ENCODE measurements around the gene VWA2. TPM values are rescaled to one million over a fixed set of nuclear protein-coding genes. Genes with fewer than 3 reads are reported as not detected.

VWA2 gene
- total and polyA plus RNA-seq, 12 donors, result 0.01 to 0.09 TPM; not detected in 10

DNA sequence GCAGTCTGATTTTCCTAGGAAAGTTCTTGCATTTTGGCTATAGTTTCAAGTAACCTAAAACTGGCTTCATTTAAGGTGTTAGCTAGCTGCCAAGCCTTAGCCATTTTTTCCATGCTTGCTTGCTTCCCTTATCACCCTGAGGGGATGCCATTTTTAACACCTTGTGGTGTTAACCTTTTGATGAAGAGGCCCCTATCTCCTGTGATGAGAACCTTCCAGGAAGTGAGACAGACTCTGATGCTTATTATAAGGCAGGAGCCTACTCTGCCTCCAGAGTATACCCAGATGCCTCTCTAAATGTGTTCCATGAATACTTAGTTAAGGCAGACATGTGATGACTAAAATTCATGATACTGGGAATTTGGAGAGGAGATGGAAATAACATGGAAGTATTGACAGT is 4.9 kb upstream of the VWA2 start:
- peak in 4 of 8 donors; percentile 45 to 96 (median 82) for ATAC-seq
- no peak for DNase-seq
- TF ChIP-seq, protein P1, sequence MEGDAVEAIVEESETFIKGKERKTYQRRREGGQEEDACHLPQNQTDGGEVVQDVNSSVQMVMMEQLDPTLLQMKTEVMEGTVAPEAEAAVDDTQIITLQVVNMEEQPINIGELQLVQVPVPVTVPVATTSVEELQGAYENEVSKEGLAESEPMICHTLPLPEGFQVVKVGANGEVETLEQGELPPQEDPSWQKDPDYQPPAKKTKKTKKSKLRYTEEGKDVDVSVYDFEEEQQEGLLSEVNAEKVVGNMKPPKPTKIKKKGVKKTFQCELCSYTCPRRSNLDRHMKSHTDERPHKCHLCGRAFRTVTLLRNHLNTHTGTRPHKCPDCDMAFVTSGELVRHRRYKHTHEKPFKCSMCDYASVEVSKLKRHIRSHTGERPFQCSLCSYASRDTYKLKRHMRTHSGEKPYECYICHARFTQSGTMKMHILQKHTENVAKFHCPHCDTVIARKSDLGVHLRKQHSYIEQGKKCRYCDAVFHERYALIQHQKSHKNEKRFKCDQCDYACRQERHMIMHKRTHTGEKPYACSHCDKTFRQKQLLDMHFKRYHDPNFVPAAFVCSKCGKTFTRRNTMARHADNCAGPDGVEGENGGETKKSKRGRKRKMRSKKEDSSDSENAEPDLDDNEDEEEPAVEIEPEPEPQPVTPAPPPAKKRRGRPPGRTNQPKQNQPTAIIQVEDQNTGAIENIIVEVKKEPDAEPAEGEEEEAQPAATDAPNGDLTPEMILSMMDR (IDR thresholded peaks at IDR 0.05), result no peak
- Histone ChIP-seq H3K36me3 (no peaks in the 10 kb centered on the region), H3K27me3 (peaks cover under 1 to 59% (median 34%) of the 10 kb centered on the region in 7 donors), H3K27ac (no peak overlapping the region), H3K4me3 (no peak overlapping the region), H3K9me3 (no peaks in the 10 kb centered on the region), H3K4me1 (peaks cover 0 to 10% (median 6%) of the 10 kb centered on the region in 9 donors)
- intact Hi-C loops (cut with DNase I), result no loop called here

DNA sequence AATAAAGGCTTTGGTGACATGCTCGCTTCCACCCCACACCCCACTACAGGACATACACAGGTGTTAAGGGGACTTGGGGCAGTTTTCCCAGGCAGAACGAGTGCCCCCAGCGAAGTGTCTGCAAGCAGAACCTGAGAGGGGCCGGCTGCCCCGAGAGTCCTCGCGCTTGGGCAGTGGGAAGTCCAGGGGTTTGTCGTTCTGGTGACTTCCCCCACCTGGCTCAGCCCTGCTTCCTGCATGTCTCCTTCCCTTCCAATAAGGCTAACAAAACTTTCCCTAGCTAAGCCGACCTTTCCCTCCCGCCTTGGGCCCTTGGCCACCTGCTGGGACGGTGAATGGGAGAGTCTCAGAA is 916 bp downstream of the VWA2 start:
- Histone ChIP-seq H3K27me3 (peaks cover 7 to 93% (median 70%) of the 10 kb centered on the region in 7 donors), H3K4me3 (no peak overlapping the region), H3K9me3 (no peaks in the 10 kb centered on the region), H3K27ac (no peak overlapping the region), H3K36me3 (no peaks in the 10 kb centered on the region), H3K4me1 (peaks cover 0 to 16% (median 11%) of the 10 kb centered on the region in 9 donors)
- TF ChIP-seq, protein P1 (IDR thresholded peaks at IDR 0.05), result no peak
- ATAC-seq, result peak in 1 of 8 donors; percentile 15
- intact Hi-C loops (cut with DNase I), result no loop called here
- DNase-seq, result no peak
- WGBS, 2 donors, result 60 to 70% methylated on average over 11 of the region's 11 CpGs

DNA sequence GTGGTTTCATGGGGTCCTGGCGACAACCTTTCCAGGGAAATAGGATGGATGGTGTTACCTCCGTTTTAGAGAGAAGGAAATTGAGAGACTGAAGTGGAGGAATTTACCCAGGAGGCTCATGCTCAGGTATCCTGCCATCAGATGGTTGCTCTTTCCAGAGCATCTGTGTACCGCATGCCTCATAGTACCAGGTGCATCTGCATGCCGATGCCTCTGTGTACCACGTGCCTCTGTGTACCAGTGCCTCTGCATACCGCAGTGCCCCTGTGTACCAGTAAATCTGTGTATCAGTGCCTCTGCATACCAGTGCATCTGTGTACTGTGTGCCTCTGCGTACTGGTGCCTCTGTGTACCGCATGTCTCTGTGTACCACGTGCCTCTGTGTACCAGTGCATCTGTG is 3.2 kb downstream of the VWA2 start:
- TF ChIP-seq, protein P1 (IDR thresholded peaks at IDR 0.05), result no peak
- WGBS, 2 donors, result 91 to 92% methylated on average over 9 of the region's 9 CpGs
- H3K27me3 ChIP-seq, result peaks cover 7 to 76% (median 54%) of the 10 kb centered on the region in 7 donors
- intact Hi-C loops (cut with DNase I), result no loop called here
- no peaks in the 10 kb centered on the region for H3K9me3 ChIP-seq
- no peak overlapping the region for H3K4me3 ChIP-seq
- DNase-seq (no peak), ATAC-seq (no peak)
- H3K36me3 ChIP-seq, result no peaks in the 10 kb centered on the region
- H3K4me1 ChIP-seq, result peaks cover 0 to 16% (median 11%) of the 10 kb centered on the region in 9 donors
- H3K27ac ChIP-seq, result no peak overlapping the region

DNA sequence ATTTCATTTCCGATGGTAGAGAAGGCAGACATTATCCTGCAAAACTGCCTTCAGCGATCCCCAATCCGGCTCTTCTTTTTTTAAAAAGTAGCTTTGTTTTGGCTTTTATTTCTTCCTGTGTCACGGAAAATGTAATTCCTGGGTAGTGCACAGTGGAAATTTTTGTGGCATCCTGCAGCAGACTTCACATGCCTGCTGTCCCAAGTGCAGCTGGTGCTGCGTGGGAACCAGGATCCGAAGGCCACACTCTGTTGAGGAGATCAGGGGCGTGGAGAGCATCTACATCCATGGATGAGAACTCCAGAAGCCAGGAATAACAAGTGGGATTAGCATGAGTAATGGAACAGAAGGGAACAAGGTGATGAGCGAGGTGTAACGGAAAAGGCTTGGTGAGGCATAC is 4.6 kb downstream of the VWA2 start:
- no peak for ATAC-seq
- Histone ChIP-seq H3K27ac (no peak overlapping the region), H3K9me3 (no peaks in the 10 kb centered on the region), H3K4me1 (peaks cover 0 to 11% (median 10%) of the 10 kb centered on the region in 9 donors), H3K4me3 (no peak overlapping the region), H3K36me3 (no peaks in the 10 kb centered on the region), H3K27me3 (peaks cover 7 to 62% (median 40%) of the 10 kb centered on the region in 7 donors)
- TF ChIP-seq, protein P1 (IDR thresholded peaks at IDR 0.05), result no peak
- DNase-seq, result no peak
- intact Hi-C loops (cut with DNase I), result no loop called here
- WGBS, 2 donors, result 72 to 78% methylated on average over 9 of the region's 9 CpGs
